Right renal cortex interstitium (tissue), 3 donors: ENCODE measurements around the gene LIPF. TPM values are rescaled to one million over a fixed set of nuclear protein-coding genes. Genes with fewer than 3 reads are reported as not detected.
"Not testable (repeated sequence)": the region's sequence is repeated elsewhere in the genome, so short reads cannot be mapped to it uniquely, and the experiment has no call there.

Experiments
- DNase-seq, 3 donors: peaks; one replicate each; pipeline ENCODE4 v3.0.0-alpha.2; 2013; ENCODE audit warnings: low read depth in 3 of 3, low spot score in 2 of 3
- polyA plus RNA-seq, 3 donors: library from polyadenylated mRNA; unstranded; fragments of 120-200 nt; gene quantifications; one replicate each; pipeline ENCODE4 v1.2.1, GENCODE V29; 2013; ENCODE audit not compliant: insufficient read length in 3 of 3

Gene LIPF, protein sequence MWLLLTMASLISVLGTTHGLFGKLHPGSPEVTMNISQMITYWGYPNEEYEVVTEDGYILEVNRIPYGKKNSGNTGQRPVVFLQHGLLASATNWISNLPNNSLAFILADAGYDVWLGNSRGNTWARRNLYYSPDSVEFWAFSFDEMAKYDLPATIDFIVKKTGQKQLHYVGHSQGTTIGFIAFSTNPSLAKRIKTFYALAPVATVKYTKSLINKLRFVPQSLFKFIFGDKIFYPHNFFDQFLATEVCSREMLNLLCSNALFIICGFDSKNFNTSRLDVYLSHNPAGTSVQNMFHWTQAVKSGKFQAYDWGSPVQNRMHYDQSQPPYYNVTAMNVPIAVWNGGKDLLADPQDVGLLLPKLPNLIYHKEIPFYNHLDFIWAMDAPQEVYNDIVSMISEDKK
- under 1 TPM; 0.14 to 0.24 (median 0.18) TPM for polyA plus RNA-seq

DNA sequence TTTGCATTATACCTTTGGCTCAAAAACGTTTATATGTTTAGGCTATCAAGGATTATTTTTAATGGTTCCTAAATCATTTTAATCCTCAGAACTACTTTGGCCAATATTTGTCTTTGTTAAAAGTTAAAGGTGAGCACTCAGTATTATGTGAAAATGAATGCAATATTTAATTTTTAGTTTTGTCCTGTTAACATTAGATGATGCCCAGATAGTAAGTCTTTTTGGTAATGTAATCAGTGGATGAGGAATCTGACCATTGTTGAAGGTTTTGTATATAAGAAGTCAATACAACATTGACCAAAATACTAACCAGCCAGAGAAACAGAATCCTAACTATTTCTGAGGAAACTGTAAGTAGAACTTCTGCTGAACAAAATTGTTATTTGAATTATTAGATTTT is at the start of gene LIPF:
TSS of gene LIPF (plus strand) at position 301 of the 400 bp plus-strand sequence. CDS start 2,856 bp downstream, outside the sequence.
- DNase-seq, result no peak

DNA sequence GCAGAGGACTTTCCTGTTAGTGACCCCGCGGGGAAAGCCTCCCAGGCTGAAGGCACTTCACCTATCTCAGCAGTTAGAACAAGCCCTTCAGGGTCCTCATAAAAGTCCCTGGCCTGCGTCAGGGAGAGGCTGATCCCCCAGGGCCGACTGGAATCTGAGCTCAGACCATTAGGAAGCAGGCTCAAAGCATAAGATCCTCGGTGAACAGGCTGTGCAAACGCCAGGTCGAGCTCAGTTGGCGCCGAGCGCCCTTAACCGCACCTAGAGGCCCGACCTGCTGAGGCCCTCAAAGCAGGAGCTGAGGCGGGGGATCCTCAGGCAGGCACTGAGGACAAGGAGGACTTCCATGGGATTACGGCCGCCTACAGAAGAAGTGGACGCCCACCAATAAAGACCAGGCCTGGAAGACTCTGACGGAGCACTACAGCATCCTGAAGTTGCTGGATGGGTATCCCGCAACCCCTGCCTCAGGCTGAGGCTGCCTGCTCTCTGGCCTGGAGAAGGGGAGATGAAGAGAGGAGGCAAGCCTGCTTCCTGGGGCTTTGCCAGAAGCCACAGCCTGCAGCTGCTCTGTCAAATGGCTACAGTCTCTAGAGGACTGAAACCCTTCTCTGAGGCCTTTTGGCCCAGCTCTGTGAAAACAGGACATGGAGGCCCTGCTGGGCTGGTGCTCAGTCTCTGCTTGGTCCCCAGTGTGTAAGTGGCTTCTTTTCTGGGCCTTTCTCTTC is 47.8 kb upstream of the LIPF start:
- no peak for DNase-seq

DNA sequence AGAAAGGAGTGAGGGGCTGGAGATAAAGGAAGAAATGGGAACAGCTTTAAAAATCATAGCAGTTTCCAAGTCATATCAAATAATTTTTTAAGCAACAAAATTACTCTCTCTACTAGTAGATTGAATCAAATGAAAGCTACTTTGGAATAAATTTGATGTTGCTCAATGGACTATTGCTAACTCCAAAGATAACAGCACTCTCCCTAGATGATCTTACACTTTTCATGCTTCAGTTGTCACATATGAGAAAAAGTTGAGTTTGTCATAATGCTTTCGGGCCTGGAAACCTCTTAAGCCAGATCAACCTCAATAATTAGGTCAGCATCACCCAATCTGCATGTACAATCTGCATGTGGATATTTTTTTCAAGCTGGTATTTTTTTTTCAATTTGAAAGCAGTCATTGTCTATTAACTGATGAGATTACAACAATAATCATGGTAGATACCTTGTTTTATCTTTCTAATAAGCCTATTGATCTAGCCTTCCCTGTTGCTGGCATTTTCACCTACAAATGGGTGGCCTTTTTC is 46.4 kb upstream of the LIPF start:
- DNase-seq, result no peak

DNA sequence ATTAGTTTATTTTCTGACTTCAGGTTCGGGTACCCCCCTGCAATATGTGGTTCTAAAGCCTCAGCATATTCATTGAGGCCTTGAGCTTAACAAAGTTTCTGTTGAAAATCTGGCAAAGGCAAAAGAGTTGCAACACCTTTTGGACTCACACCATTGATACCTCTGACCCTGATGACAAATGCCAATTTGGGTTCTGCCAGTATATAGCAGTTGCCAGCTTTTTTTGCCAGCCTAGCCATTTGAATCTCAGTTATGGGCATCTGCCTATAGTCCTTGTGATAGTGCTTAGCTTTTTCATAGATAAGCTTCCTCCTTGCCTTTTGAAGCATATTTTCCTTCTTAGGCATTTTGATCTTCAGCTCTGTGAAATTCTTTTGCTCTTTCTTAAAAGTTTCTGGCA is 45.7 kb upstream of the LIPF start:
- DNase-seq, result no peak

DNA sequence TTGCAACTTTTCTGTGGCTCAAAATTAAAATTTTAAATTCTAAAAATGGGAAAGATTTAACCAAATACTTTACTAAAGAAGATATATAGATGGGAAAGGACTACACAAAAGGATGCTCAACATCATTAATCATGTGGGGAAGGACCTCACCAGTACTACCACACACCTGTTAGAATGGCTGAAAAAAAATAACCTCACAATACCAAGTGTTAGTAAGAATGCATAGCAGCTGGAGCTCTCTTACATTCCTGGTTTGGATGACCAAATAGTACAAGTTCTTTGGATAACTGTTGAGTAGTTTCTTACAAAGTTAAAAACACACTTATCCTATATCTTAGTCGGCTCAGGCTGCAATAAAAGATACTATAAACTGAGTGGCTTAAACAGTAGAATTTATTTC is 43.8 kb upstream of the LIPF start:
- no peak for DNase-seq

DNA sequence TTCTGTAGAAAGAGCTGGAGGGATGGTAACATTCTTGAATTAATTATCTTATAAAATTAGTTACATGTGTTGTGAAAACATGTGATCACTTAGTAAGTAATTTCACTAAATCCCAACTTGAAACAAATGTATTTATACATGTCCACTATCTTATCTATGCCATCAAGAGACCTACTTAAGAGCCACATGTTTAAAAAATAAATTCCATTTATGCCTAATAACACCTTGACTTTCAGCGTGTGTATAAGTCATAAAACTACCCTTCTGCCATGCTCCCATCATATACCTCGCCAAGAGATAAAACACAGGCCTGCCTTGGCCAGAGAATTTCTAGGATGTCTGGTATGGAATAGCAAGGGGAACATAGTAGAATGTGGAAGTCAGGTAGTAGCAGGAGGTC is 40.4 kb upstream of the LIPF start:
- DNase-seq, result no peak

DNA sequence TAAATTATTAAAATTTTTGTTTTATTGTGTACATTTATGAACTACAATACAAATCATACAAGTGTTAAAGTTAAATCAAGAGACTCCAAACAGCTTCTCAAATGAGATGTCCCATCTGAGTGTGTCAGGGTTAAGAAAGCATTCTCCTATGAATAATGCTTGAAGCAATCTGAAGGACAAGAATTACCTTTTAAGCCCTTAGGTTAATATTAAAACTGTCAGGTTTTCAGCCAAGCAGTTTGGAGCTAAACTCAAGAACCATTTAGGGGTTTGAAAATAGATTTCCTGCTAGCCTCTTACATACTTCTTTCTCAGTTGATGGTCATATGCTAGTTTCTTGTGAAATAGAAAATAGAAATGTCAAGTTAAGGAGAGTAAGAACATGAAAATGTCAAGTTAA is 39.4 kb upstream of the LIPF start:
- no peak for DNase-seq

DNA sequence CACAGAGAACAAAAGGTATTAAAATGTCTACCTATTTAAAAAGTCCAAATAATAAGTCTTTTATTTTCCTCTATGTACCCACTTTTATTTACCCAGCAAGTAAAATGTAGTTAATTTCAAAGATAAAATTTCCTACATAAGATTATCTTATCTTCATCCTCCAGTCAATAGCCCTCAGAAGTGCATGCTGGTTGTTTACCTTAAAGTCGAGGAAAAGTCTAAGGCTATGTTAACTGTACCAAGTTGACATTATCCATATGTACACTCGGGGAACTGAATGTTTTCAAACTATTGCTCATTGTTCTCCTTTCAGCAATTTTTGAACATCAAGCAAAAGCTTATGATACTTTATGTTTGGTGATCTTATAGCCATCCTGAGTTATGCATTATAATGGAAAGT is 24.1 kb upstream of the LIPF start:
- no peak for DNase-seq

DNA sequence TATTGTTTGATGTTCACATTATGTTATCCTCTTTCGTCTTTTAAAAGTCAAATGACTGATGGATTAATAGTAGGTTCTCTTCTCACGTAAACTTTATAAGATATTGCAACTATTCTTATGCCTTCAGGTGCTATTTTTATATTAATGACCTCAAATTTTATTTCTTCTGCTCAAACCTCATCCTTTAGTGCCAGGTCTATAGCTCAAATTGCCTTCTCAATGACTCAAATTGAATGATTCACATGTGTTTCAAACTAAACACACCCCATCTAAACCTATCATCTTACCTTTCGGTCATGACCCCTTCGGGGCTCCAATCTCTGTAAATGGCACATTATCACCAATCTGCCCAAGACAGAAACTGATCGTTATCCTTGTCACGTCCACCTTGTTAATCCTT is 22.0 kb upstream of the LIPF start:
- no peak for DNase-seq

DNA sequence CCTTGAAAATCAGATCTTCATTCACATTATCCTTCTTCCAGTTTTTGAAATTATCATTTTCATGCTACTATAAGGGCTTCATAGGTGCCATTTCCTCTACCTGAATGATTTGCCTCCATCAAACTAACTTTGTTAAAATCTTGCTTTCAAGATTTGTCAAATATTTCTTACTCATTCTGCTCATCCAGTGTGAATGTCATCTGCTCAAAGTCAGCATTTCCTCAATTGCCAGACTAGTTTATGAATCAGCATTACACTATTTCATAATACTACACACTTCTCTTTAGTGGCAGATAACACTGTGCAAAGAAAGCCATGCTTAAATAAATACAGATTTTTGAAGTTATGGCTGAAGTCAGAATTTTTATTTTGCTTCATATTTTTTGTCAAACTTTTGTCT is 21.3 kb upstream of the LIPF start:
- DNase-seq, result no peak

DNA sequence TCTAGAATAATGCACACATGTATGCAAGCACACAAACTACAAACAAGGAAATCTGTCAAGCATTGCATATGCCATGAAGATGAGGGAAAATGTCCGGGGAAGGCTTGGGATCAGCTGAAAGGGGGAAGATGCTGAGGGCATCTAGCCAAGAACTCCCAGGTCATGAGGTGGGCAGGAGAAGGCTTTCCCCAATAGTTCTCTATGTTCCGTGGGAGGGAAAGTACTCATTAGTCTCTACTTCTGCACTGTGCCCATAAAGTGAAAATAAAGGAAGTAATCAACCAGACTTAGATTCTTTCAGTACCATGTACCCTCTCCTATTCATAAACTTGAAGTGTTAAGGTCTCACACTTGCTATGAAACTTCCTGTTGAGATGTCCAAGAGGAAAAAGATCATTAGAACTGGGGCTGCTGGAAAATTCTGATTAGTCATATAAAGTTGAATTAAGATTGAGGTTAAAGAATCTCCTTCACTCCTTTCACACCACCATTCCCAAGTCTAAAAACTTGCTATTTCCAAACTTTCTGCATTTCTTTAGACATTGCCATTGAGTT is 17.1 kb upstream of the LIPF start:
- DNase-seq, result no peak

DNA sequence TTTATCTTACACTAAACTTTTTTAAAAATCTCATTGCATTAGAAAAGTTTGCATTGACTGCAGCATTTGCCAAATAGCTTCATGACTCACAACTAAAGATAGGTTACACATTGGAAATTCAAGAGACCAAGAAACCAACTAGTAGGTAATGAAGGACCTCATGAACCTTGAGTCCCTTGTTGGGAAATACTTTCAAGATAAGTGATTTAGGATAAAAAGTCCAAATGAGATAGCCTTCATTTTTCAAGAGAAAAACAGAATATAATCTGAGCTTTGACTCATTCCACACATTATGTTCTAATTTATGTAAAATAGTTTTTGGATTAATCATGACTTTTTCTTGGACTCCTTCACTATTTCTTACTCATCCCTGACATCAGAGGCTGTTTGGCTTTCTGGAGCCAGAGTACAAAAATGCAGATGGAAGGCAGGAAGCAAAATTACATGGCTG is 13.1 kb upstream of the LIPF start:
- DNase-seq, result no peak

DNA sequence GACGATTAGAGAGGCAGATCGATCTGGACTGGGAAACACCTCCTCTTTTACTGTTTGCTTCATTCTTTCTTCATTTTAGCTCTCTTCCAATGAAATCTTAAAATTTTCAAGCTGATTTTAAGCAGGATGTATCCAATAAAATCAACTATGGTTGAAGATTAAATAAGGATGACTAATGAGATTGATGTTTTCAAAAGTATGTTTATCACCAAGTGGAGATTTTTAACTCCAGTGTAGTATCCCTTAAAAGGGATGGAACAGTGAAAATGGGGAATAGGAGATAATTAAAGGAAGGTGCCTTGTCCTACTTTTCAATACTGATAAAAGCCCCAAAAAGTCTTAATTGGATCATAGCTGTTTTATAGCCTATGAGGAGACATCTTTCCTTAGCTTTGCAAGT is 11.6 kb upstream of the LIPF start:
- DNase-seq, result no peak

DNA sequence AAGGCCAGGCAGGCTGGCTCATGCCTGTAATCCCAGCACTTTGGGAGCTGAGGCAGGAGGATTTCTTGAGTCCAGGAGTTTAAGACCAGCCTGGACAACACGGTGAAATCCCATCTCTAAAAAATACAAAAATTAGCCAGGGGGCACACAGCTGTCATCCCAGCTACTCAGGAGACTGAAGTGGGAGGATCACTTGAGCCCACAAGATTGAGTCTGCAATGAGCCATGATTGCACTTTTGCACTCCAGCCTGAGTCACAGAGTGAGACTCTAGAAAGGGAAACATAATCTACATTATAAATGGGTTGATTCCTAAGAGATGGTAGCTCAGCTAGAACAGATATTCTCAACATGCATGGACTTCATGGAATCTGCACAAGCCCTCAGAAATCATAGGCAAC is 6.3 kb upstream of the LIPF start:
- no peak for DNase-seq

DNA sequence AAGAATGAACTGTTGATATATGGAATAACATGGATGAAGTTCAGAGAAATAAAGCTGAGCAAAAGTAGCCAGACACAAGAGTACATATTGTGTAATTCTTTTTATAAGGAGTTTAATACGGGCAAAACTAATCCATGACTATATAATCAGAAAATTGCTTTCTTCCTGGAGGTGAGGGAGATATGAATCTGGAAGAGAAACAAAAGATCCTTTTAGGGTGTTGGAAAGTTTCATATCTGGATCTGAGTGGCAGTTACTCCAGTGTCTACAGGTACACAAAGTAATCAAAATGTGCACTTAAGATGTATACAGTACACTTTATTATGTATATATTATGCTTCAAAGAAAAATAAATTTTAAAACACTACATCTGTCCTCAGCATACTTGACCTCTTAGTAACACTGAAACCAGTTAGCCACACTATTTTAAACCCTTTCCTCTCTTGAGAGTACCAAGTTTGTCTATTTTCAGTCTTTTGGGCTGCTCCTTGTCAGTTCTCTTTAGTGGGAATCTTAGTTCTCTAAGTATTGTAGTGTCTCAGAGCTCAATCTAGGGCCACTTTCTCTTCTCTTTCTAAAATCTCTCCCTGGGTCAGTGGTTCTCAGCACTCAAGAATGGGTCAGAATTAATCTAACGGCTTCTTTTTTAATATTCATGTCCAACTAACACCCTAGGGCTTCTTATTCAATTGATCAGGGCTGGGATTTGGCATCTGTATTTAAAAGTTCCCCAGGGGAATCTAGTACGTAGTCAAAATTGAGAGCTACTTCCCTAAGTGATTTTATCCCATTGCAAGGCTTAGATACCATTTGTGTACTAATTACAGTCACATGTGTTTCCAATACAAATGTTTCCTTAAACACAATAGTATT is 4.3 kb upstream of the LIPF start:
- DNase-seq, result no peak

DNA sequence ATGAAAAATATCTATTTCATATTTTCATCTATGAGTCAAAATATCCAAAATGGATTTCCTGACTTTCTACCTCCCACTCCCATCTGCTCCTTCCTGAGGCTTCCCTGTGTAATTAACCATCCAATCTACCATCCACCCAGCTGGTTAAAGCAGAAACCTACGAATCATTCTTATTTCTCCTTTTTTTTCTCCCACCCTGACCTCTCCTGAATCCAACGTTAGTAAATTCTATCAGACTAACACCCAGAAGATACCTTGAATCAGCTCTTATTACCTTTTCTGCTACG is 3.7 kb upstream of the LIPF start:
- DNase-seq, result no peak

DNA sequence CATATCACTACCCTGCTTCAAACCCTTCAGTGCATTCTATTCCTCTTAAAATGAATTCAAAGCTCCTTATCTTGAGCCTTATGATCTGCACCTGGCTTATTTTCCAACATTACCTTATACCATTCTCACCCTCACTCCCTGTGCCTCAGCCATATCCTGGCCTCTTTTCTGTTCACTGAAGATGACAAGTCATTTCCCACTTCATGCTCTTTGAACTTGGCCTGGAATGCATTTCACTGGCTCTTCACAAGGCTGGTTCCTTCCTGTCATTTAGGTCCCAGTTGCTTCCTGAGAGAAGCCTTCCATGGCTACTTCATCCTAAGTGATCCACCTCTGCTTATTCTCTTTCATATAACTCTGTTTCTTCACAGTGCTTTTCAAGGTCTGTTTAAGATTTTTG is 3.2 kb upstream of the LIPF start:
- DNase-seq, result no peak

DNA sequence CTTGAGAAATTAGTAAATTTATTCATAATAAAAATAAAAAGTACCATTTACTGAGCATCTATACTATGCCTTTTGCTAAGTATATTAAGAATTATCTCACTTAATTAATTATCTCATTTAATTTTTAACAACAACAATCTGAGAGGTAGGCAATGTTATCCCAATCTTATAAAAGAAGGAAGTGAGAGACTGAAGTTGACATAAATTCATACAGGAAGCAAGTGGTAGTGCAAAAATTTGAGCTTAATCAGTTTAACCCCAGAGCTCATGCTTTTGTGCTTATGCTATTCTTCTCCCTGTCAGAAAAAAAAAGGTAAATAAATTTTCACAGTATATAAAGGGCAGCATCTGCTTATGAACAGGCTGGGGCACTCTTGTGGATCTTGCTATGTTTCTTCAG is 2.7 kb upstream of the LIPF start:
- no peak for DNase-seq

DNA sequence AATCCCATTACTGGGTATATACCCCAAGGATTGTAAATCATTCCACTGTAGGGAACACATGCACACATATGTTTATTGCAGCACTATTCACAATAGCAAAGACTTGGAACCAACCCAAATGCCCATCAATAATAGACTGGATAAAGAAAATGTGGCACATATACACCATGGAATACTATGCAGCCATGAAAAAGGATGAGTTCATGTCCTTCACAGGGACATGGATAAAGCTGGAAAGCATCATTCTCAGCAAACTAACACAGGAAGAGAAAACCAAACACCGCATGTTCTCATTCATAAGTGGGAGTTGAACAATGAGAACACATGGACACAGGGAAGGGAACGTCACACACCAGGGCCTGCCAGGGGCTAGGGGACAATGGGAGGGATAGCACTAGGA is 1.1 kb upstream of the LIPF start:
- not testable (repeated sequence) for DNase-seq

DNA sequence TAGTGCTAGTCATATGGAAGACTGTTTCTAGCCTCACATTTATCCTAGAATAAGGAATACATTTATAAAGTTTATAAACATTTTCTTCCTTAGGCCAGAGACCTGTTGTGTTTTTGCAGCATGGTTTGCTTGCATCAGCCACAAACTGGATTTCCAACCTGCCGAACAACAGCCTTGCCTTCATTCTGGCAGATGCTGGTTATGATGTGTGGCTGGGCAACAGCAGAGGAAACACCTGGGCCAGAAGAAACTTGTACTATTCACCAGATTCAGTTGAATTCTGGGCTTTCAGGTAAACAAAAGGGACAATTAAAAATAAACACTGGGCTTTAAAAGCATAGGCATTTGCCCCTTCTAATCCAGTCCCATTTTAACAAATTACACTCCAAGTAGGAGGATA is 4.2 kb downstream of the LIPF start:
- no peak for DNase-seq

DNA sequence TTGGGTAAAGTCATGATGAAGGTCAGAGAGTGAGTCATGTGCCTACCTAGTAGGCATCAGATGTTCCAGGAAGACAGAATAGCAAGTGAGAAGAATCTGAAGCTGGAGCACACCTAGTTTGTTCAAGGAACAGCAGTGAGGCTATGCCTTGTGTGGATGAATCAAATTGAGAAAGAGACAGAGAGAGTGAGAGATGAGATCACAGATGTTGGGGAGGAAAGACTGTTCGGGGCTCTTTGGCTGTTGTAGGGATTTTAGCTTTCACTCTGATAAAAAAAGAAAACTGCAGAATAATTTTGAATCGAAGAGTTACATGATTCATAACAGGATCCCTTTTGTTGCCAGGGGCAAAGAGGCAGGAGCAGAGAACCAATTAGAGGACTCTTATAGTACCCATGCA is 6.3 kb downstream of the LIPF start:
- no peak for DNase-seq
